ENCODE measurements around the gene PMPCA.

PMPCA gene

DNA sequence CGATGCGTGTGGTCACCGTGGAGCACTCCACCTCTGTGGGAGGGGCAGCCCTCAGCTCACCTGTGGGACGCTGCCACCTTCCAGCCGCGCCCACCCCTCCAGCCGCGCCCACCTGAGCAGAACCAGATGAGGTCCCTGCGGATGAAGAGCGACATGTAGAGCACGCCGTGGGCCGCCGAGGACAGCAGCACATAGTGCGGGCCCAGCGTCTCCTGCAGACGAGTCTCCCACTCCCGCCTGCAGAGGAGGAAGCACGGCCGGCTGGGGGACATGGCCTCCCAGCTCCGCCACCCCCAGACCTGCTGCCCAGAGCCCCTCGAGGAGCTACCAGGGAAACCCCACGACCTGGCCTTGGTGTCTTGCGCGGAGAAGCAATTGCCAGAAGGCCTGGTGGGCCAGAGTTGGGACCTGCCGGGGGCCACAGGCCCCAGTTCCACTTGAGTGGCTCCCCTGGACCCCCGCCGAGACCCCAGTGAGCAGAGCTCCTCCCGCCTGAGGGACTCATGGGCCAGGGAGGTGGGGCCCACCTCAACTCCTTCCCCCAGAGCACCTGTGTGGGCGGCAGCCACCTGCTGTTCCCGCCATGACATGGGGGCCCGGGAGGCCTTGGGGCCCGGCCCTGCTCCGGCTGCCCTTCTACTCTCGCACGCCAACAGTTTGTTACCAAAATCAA is 22.7 kb downstream of the PMPCA start:
- in situ Hi-C loops (cut with MboI; ENCODE audit: low sequenced_read_pairs): no loop called here

GRCh38 chr9:136433849-136434579 is 23.6 kb downstream of the PMPCA start:
- in situ Hi-C loops (cut with MboI; ENCODE audit: low sequenced_read_pairs): no loop called here

DNA sequence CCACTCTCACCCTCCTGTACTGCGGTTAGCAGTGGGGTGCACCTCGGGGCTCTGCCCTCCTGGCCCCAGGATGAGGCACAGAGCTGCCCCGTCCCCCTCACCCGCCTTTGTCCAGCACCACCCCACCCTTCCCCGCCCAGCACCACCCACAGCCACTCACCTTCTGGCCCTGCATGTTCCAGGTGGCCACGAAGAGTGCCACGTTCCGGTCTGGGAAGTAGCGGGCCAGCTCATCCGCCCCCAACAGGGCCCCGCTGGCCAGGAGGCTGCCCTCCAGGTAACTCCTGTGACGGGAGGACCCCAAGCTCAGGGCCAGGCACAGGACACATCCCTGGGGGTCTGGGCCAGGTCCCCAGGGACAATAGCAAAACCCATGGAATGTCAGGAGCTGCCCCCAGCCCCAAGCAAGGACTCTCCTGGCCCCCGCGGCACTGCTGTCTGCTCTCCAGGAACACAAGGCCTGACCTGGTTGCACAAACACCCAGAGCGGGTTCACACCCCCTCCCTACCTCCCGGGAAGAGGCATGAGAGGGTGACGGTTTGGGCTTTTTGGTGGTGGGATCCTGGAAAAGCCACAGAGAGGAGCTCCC is 24.2 kb downstream of the PMPCA start:
- in situ Hi-C loops (cut with MboI; ENCODE audit: low sequenced_read_pairs): no loop called here

DNA sequence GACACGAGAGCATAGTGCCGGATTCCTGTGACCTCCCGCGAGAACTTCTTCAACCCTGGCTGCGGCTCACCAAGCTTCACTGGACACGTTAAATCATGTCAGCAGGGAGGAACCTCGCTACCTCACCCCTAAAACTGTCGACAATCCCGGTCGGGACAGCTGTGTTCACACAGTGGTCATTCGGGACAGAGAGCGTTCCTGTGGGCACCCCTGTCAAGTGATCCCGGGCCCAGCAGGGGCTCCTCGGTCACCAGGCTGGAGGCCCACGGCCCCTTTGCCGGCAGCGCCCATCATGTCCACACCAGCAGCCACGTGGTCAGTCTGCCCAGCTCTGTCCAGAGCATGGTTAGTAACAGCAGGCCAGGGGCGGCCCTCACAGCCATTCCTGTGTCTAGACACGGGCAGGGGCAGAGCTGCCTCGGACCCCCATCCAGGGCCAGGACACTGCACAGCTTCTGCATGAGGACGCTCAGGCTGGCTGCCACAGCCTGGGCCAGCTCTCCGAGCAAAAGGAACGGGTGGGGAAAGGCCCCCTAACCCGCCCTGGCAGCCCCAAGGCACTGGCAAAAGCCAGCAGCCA is 25.7 kb downstream of the PMPCA start:
- in situ Hi-C loops (cut with MboI; ENCODE audit: low sequenced_read_pairs): no loop called here

GRCh38 chr9:136437430-136437829 is 27.0 kb downstream of the PMPCA start:
- in situ Hi-C loops (cut with MboI; ENCODE audit: low sequenced_read_pairs): no loop called here

- in situ Hi-C loops (cut with MboI; ENCODE audit: low sequenced_read_pairs): no loop called here
Measured at GRCh38 chr9:136437839-136438547, 27.5 kb downstream of the PMPCA start.

- in situ Hi-C loops (cut with MboI; ENCODE audit: low sequenced_read_pairs): no loop called here
Measured at GRCh38 chr9:136438548-136439480, 28.4 kb downstream of the PMPCA start.

DNA sequence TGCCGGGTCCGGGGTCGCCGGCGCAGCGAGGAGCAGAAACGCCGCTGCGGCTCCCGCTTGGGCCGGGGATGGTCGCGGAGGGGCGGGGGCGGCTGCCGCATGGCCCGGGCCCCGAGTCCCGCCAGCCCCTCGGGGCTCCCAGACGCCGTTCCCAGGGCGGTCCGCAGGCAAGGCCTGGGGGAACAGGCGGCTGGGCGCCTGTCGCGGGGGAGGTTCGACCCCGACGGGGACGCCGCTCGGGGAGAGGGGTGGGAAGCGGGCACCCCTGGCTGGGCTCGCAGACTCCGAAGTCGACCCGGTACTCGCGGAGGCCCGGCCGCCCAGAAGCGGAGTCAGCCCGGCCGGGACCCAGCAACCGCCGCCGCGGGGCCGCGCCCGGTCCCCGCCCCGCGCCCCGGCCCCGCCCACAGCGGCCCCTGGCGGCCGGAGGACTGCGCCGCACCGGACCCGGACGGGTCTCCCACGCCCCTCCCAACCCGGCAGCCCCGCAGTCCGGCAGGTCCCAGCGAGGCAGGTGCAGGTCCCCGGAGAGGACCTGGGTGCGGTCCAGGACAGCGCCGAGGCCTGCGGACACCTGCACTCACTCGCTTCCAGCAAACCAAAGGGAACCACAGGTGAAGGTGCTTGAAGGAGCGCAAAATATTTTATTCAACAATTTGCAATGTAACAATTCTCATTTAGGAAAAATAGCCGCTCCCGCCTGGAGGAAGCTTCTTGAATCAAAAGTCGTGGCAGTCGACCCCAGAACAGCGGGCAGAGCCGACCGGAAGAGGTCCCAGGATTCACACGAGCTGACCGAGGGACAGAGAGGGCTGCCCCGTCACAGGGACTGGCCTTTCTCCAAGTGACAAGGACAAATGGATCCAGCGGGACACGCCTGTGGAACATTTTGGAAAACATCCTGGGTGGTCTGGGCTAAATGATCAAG is 29.3 kb downstream of the PMPCA start, which contains the start of gene INPP5E:
Gene INPP5E (minus strand): TSS at position 365 of the 928 bp plus-strand sequence. CDS start 426 bp downstream, outside the sequence.
- in situ Hi-C loops (cut with MboI; ENCODE audit: low sequenced_read_pairs): no loop called here

DNA sequence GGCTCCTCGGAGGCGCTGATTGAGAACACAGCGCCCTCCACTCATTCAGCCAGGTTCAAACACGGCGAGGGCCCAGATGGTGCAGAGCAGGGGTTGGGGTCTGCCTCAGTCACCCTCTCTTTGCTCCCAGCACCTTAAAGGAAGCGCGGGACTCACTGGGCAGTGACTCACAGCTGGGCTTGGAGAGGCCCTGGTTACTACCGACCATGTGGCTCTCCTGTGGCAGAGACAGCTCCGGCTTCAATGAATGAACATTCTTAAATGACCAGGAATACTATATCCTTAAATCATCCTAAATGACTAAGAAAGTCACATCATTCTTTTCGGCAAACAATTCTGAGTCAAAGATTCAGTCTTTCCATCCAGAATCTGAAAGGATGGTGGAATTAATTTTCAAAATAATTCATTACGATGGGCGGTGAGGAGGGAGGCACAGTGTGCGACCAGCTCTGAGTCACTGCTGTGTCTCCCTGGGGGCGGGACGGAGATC is 30.8 kb downstream of the PMPCA start:
- in situ Hi-C loops (cut with MboI; ENCODE audit: low sequenced_read_pairs): no loop called here

- in situ Hi-C loops (cut with MboI; ENCODE audit: low sequenced_read_pairs): no loop called here
Measured at GRCh38 chr9:136441681-136442245, 31.3 kb downstream of the PMPCA start.

- in situ Hi-C loops (cut with MboI; ENCODE audit: low sequenced_read_pairs): no loop called here
Measured at GRCh38 chr9:136442265-136442664, 31.8 kb downstream of the PMPCA start.

DNA sequence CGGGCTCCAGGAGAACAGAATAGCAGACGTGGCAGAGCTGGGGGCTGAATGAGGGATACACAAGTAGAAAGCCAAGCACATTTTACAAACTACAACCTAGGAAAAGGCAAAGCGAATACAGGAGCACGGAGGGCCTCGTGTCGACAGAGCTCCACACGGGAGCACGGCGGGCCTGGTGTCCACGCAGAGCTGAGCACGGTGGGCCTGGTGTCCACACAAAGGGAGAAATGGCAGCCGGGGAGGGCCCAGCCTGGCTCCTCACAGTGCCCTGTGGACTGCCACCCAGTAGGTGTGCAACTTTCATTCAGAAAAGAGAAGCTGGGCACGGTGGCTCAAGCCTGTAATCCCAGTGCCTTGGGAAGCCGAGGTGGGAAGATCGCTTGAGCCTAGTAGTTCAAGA is 32.6 kb downstream of the PMPCA start:
- in situ Hi-C loops (cut with MboI; ENCODE audit: low sequenced_read_pairs): no loop called here

DNA sequence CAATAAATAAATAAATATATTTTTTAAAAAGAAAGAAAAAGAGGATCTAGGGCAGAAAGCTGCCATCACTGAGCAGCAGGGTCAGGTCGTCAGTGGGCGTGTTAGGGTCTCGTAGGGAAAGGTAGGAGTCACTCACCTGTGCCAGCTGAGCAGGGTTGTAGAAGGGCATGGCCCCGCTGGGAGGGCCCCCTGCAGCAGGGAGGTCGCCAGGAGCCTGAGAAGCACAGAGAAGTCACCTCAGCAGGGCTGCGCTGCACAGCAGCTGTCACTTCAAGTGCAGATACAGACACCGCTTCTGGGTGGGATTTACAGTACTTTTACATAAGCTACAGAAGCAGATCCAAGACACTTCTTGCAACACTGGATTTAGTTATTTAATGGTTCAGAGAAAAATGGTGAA is 33.2 kb downstream of the PMPCA start:
- in situ Hi-C loops (cut with MboI; ENCODE audit: low sequenced_read_pairs): no loop called here

DNA sequence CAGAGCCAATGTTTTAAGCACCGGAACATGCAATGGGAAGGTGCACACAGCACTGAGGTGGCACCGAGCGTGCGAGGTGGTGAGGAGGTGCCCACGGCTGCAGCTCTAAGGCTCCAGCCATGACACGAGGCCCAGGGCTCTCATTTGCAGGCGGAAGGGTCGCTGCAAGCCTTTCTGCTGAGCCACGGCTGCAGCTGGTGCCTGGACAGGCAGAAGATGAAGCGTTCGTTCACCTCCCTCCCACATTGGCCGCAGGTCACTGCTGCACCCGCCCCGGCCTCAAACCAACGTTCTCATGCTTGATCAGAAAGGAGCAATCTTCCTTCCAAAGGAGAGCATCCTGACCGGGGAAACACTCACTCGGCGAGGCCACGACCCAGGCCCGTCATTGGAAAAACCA is 33.6 kb downstream of the PMPCA start:
- in situ Hi-C loops (cut with MboI; ENCODE audit: low sequenced_read_pairs): no loop called here

- in situ Hi-C loops (cut with MboI; ENCODE audit: low sequenced_read_pairs): no loop called here
Measured at GRCh38 chr9:136445799-136446198, 35.3 kb downstream of the PMPCA start.

DNA sequence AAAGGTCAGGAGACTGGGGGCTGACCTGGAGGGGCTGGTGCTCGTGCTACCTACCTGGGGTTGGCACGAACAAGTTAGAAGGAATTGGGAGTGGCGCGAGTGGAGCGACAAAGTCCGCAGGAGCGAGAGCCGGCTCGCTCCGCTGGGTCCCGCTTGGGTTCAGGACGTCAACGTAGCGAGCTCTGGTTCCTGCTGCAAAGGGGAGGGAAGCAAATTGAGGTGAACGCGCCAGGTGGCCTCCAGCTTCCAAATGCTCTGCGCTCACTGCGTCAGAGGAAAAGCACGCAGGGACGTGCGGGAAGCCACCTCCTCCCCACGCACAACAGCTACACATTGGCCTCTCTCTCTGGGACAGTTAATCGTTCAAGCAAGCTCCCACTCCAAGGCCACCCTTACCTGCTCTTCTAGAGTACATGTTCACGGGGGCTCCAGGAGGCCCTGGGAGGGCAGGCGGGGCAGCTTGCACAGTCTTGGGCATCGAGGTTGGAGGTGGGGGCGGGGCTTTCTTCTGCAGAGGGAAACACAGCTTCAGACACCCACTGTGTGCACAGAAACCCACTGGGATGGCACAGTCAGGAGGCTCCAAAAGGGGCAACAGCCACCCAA is 36.8 kb downstream of the PMPCA start:
- in situ Hi-C loops (cut with MboI; ENCODE audit: low sequenced_read_pairs): no loop called here

GRCh38 chr9:136448655-136449054 is 38.2 kb downstream of the PMPCA start:
- in situ Hi-C loops (cut with MboI; ENCODE audit: low sequenced_read_pairs): no loop called here
